GM11168 (cell line): ENCODE measurements around the gene VWA7.

Experiments used
- in situ Hi-C: fragments of 300-500 bp; cut with MboI; formaldehyde crosslinking; loops from one replicate; pipeline ENCODE4 v1.12.0; 2022; ENCODE audit warnings: low sequenced_read_pairs; ENCODE audit not compliant: unreplicated experiment

VWA7 gene

GRCh38 chr6:31718265-31718664, 58.9 kb downstream of the VWA7 start:
- in situ Hi-C loops: no loop called here

GRCh38 chr6:31717499-31718222, 59.5 kb downstream of the VWA7 start:
- in situ Hi-C loops: no loop called here
